ENCODE data around the gene MYEOV. TPM values are rescaled to one million over a fixed set of nuclear protein-coding genes. Genes with fewer than 3 reads are reported as not detected.

Gene MYEOV
- total and polyA plus RNA-seq, 2 of the 8 experiments (the other 6 are each of a cell fraction or from before 2014, with no cell fraction given): 0.44 to 0.67 TPM

- Histone ChIP-seq H2BK12ac (ENCODE audit: low read depth, low read length) (no peak overlapping the region), H3K4ac (replicated peaks; ENCODE audit: insufficient read length, low read depth, low read length) (no peak overlapping the region), H3K36me3 (ENCODE audit: control insufficient read depth in 2 of 4, insufficient read depth in 4 of 4, low read length in 3 of 4) (no peaks in the 10 kb centered on the region), H4K5ac (ENCODE audit: insufficient read length, low read depth, low read length) (no peak overlapping the region), H3K4me2 (ENCODE audit: insufficient read depth in 1 of 2, low read depth in 2 of 2, low read length in 2 of 2) (no peak overlapping the region), H3K4me3 (ENCODE audit: extremely low read depth in 1 of 4, insufficient read depth in 2 of 4, low read depth in 3 of 4, low read length in 4 of 4) (no peak overlapping the region), H3K14ac (ENCODE audit: insufficient read length) (no peak overlapping the region), H4K8ac (ENCODE audit: extremely low read depth, insufficient read depth, low read length) (peak overlapping the region; percentile 53; the same call in 1 of the 2 replicates), H2BK20ac (ENCODE audit: low read length) (no peak overlapping the region), H3K23ac (ENCODE audit: insufficient read length) (no peak overlapping the region), H2BK15ac (ENCODE audit: low read length) (no peak overlapping the region), H3K23me2 (ENCODE audit: low read depth, low read length) (peaks cover 2% of the 10 kb centered on the region; the same call in 1 of the 2 replicates), H3K18ac (ENCODE audit: extremely low read depth, low read length) (no peak overlapping the region), H3K27me3 (replicated peaks in 1 of 4; ENCODE audit: control insufficient read depth in 3 of 4, extremely low read depth in 1 of 4, insufficient read depth in 3 of 4, low read length in 3 of 4) (no peaks in the 10 kb centered on the region; a peak in 1 of 7 replicates), H3K79me1 (ENCODE audit: low read depth, low read length) (no peaks in the 10 kb centered on the region), H2BK5ac (ENCODE audit: low read depth, low read length) (0 out of 2 replicates have a peak overlapping the region, but pooled peaks have one; percentile 52), H4K20me1 (replicated peaks in 1 of 2; ENCODE audit: control insufficient read depth in 1 of 2, insufficient read depth in 2 of 2, low read length in 2 of 2) (no peaks in the 10 kb centered on the region), H3K56ac (replicated peaks; ENCODE audit: insufficient read length, low read depth, low read length) (no peak overlapping the region), H2AK5ac (ENCODE audit: low read depth, low read length) (no peak overlapping the region), H2AFZ (ENCODE audit: low read length) (no peak overlapping the region), H3K9ac (replicated peaks in 1 of 4; ENCODE audit: extremely low read depth in 1 of 4, low read depth in 3 of 4, low read length in 3 of 4) (no peak overlapping the region), H3K27ac (ENCODE audit: low read depth, low read length) (no peak overlapping the region), H3K79me2 (ENCODE audit: control insufficient read depth in 1 of 2, insufficient read depth in 2 of 2, low read length in 2 of 2) (no peaks in the 10 kb centered on the region), H3K4me1 (replicated peaks in 1 of 4; ENCODE audit: control insufficient read depth in 3 of 4, insufficient read depth in 4 of 4, low read length in 3 of 4) (no peaks in the 10 kb centered on the region; a peak in 1 of 7 replicates), H4K91ac (replicated peaks; ENCODE audit: insufficient read length, low read length) (no peak overlapping the region), H2BK120ac (replicated peaks; ENCODE audit: low read depth, low read length) (no peak overlapping the region), H3K9me3 (ENCODE audit: insufficient read depth in 2 of 2, low read depth in 1 of 2, low read length in 1 of 2) (no peaks in the 10 kb centered on the region)
- no peak for FAIRE-seq
- DNase-seq (ENCODE audit: low read depth in 1 of 2, low spot score in 2 of 2): no peak
- CTCF ChIA-PET (ENCODE audit: partially characterized antibody): interaction anchor here (0.7 to 2.0 kb wide), 3 partner anchors 15 to 167 kb away, joined by 3 to 7 read pairs (median 3); no protein-coding TSS in a partner anchor
- TF ChIP-seq TBP (IDR thresholded peaks at IDR 0.05; ENCODE audit: low read depth, low read length) (no peak), EP300 (IDR thresholded peaks at IDR 0.05; ENCODE audit: borderline replicate concordance in 1 of 2, low read depth in 2 of 2, low read length in 2 of 2) (no peak), CTCF (IDR thresholded peaks at IDR 0.05; ENCODE audit: control extremely low read depth in 1 of 3, insufficient read depth in 1 of 3, low read depth in 1 of 3, low read length in 3 of 3) (no peak), YY1 (IDR thresholded peaks at IDR 0.05; ENCODE audit: low read depth, low read length) (no peak), POLR2A (IDR thresholded peaks at IDR 0.05; ENCODE audit: control extremely low read depth in 1 of 2, low read depth in 2 of 2, low read length in 2 of 2) (no peak), GABPA (IDR thresholded peaks at IDR 0.05; ENCODE audit: borderline replicate concordance, insufficient read depth, low read length) (no peak), RFX5 (IDR thresholded peaks at IDR 0.05; ENCODE audit: borderline replicate concordance, low read depth, low read length) (no peak), MAFK (IDR thresholded peaks at IDR 0.05; ENCODE audit: low read depth, low read length) (no peak), POU5F1 (IDR thresholded peaks at IDR 0.05; ENCODE audit: low read depth, low read length) (no peak)
- TF ChIP-seq, protein P1, sequence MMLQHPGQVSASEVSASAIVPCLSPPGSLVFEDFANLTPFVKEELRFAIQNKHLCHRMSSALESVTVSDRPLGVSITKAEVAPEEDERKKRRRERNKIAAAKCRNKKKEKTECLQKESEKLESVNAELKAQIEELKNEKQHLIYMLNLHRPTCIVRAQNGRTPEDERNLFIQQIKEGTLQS (IDR thresholded peaks at IDR 0.05; ENCODE audit: insufficient read depth, low read depth, low read length): no peak
- WGBS, 2 experiments (ENCODE audit: extremely low coverage in 1 of 2, insufficient coverage in 1 of 2, insufficient read length in 1 of 2, insufficient replicate concordance in 2 of 2, low coverage in 1 of 2, low lambda C conversion rate in 2 of 2, missing lambda C conversion rate in 1 of 2): 87% methylated on average over 11 of the region's 11 CpGs; no CpG with 5 or more reads in 1 of the 2 experiments
- POLR2A ChIA-PET (ENCODE audit: partially characterized antibody): interaction anchor here (3.1 kb wide), 1 partner anchor 343 kb away, joined by 12 read pairs; no protein-coding TSS in a partner anchor
These were observed 5.1 kb downstream of the MYEOV start for GRCh38 chr11:69299023-69299461.

All from H1 (cell line).